GM21717 (cell line): ENCODE results near the gene SNX6.
"Not testable (repeated sequence)": the region's sequence is repeated elsewhere in the genome, so short reads cannot be mapped to it uniquely, and the experiment has no call there.

Experiments used
- ATAC-seq: cut with Tn5 transposase; IDR thresholded peaks from one replicate; pipeline ENCODE4 v1.9.1; 2021; ENCODE audit warnings: mild to moderate bottlenecking, moderate library complexity; ENCODE audit not compliant: unreplicated experiment

The SNX6 gene

GRCh38 chr14:34569750-34570149, 60.2 kb downstream of the SNX6 start:
- ATAC-seq = no peak

GRCh38 chr14:34568803-34569202, 61.1 kb downstream of the SNX6 start:
- ATAC-seq = no peak

- ATAC-seq = no peak
These were observed 67.2 kb downstream of the SNX6 start for GRCh38 chr14:34562776-34563150.

- not testable (repeated sequence) for ATAC-seq
These were observed 67.7 kb downstream of the SNX6 start for GRCh38 chr14:34562037-34562775.

GRCh38 chr14:34556498-34556829, 73.5 kb downstream of the SNX6 start:
- peak; percentile 50 for ATAC-seq

- peak; percentile 58 for ATAC-seq
These were observed 74.1 kb downstream of the SNX6 start for GRCh38 chr14:34555583-34556497.

GRCh38 chr14:34554540-34555250, 75.3 kb downstream of the SNX6 start:
- ATAC-seq = no peak

GRCh38 chr14:34549276-34549966, 80.5 kb downstream of the SNX6 start:
- not testable (repeated sequence) for ATAC-seq

- ATAC-seq = no peak
These were observed 81.4 kb downstream of the SNX6 start for GRCh38 chr14:34548472-34548981.

- peak; percentile 39 for ATAC-seq
These were observed 82.8 kb downstream of the SNX6 start for GRCh38 chr14:34547136-34547520.

GRCh38 chr14:34546272-34547135, 83.4 kb downstream of the SNX6 start:
- ATAC-seq = peak; percentile 70

- not testable (repeated sequence) for ATAC-seq
These were observed 89.5 kb downstream of the SNX6 start for GRCh38 chr14:34540181-34541059.

- peak; percentile 99 for ATAC-seq
These were observed 90.4 kb downstream of the SNX6 start, which contains the start of gene EAPP for GRCh38 chr14:34539407-34540180. Gene EAPP, minus strand, starts transcription at chr14:34539701. Its CDS starts 73 bp downstream, at chr14:34539628.

- ATAC-seq = peak; percentile 13
These were observed 91.0 kb downstream of the SNX6 start for GRCh38 chr14:34538871-34539406.

GRCh38 chr14:34538096-34538495, 91.9 kb downstream of the SNX6 start:
- ATAC-seq = not testable (repeated sequence)

GRCh38 chr14:34537677-34538009, 92.3 kb downstream of the SNX6 start:
- ATAC-seq = no peak

GRCh38 chr14:34536951-34537676, 92.8 kb downstream of the SNX6 start:
- no peak for ATAC-seq
